Upper lobe of left lung (tissue), 6 donors: ENCODE data around the gene DNAJC12. TPM values are rescaled to one million over a fixed set of nuclear protein-coding genes. Genes with fewer than 3 reads are reported as not detected.

ENCODE experiments used
- ATAC-seq, 2 donors: fragments of 200-7000 bp; cut with Tn5 transposase; one replicate each; pipeline ENCODE4 v1.9.1; 2022; ENCODE audit warnings: mild to moderate bottlenecking in 2 of 2, moderate library complexity in 2 of 2; ENCODE audit not compliant: low FRiP score in 2 of 2
- DNase-seq, 2 donors: peaks; one replicate each; pipeline ENCODE4 v3.0.0-alpha.2; 2019 to 2020
- H3K27ac ChIP-seq, 4 donors: fragments of 200-600 bp; sonication (generic); one replicate each; pipeline ENCODE4 v1.5.1; 2016 to 2019
- H3K27me3 ChIP-seq, 4 donors: fragments of 200-600 bp; sonication (generic); one replicate each; pipeline ENCODE4 v1.5.1; 2017 to 2019
- H3K36me3 ChIP-seq, 4 donors: fragments of 200-600 bp; sonication (generic); one replicate each; pipeline ENCODE4 v1.5.1; 2016 to 2019
- H3K4me1 ChIP-seq, 4 donors: fragments of 200-600 bp; sonication (generic); one replicate each; pipeline ENCODE4 v1.5.1; 2018 to 2019
- H3K4me3 ChIP-seq, 4 donors: fragments of 200-600 bp; sonication (generic); one replicate each; pipeline ENCODE4 v1.5.1; 2017 to 2019; ENCODE audit warnings: mild to moderate bottlenecking in 2 of 4, moderate library complexity in 1 of 4
- H3K9me3 ChIP-seq, 4 donors: fragments of 200-600 bp; sonication (generic); one replicate each; pipeline ENCODE4 v1.5.1; 2018 to 2019
- CTCF ChIP-seq, 6 experiments: fragments of 450-650 bp in 4 of 6; fragments of 200-600 bp in 2 of 6; sonication (generic) in 2 of 6; IDR thresholded peaks; one replicate each; pipeline ENCODE4 v1.5.1; 2016 to 2019; ENCODE audit warnings: antibody characterized with exemption in 6 of 6
- EP300 ChIP-seq, 4 donors: sonication (generic); formaldehyde crosslinking; IDR thresholded peaks; one replicate each; pipeline ENCODE4 v1.5.1; 2017; ENCODE audit warnings: antibody characterized with exemption in 4 of 4, control low read depth in 2 of 4
- POLR2A ChIP-seq, 4 donors: fragments of 450-650 bp; IDR thresholded peaks; one replicate each; pipeline ENCODE4 v1.5.1; 2016 to 2017; ENCODE audit warnings: antibody characterized with exemption in 4 of 4, mild to moderate bottlenecking in 2 of 4
- POLR2AphosphoS5 ChIP-seq, 2 donors: sonication (generic); formaldehyde crosslinking; IDR thresholded peaks; one replicate each; pipeline ENCODE4 v1.5.1; 2017; ENCODE audit warnings: antibody characterized with exemption in 2 of 2
- WGBS, 2 donors: methylation state at CpG; one replicate each; pipeline ENCODE4 v1.1.5; 2017 to 2018; 5-methylcytosine and 5-hydroxymethylcytosine counted together
- total RNA-seq, 6 donors: library from RNA; depleted of rRNA in 4 of 6; stranded (reverse); fragments of >200 nt in 4 of 6; gene quantifications; one replicate each; pipeline versions ENCODE4 v1.1.0 to v1.2.1, GENCODE V29; 2016 to 2021
- donor health status: DM: no; HTN: no; CAD: no; lungs with moderate emphysema.
- donor health status: DM: no; HTN: yes; CAD: no; lungs with severe emphysema.

The DNAJC12 gene
- total RNA-seq, 6 donors from 2014 or later = 0.60 to 2.7 (median 1.8) TPM; not detected in 1

- WGBS, 2 donors = 62 to 64% methylated on average over 10 of the region's 10 CpGs
- DNase-seq (no peak), ATAC-seq (no peak)
- no peaks in the 10 kb centered on the region for H3K36me3 ChIP-seq
- H3K27me3 ChIP-seq = no peaks in the 10 kb centered on the region
- no peak overlapping the region for H3K27ac ChIP-seq
- H3K4me1 ChIP-seq = no peaks in the 10 kb centered on the region
- no peaks in the 10 kb centered on the region for H3K9me3 ChIP-seq
- TF ChIP-seq EP300 (IDR thresholded peaks at IDR 0.05) (no peak), POLR2A (IDR thresholded peaks at IDR 0.05) (no peak), CTCF (IDR thresholded peaks at IDR 0.05) (no peak), POLR2AphosphoS5 (IDR thresholded peaks at IDR 0.05) (no peak)
- H3K4me3 ChIP-seq = no peak overlapping the region
These were observed 35.0 kb downstream of the DNAJC12 start for GRCh38 chr10:67802767-67803538.

DNA sequence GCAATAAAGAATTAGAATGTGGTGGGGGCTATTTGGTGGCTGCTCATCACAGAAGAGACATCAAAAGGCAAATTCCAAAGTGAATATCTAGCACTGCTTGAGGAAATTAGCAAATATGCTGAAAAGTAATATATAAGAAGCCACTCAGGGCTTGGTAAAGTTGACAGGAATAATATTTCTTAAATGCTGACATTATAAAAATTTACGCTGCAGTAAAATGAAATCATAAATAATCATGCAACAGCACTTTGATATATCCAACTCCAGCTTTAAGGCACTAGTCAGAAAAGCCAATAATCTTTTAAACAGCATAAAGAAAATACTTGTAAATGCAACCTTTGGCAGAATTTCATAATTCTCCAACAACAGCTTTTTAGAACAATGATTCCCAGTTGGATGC is 36.9 kb downstream of the DNAJC12 start:
- H3K9me3 ChIP-seq = no peaks in the 10 kb centered on the region
- TF ChIP-seq CTCF (IDR thresholded peaks at IDR 0.05) (no peak), EP300 (IDR thresholded peaks at IDR 0.05) (no peak), POLR2A (IDR thresholded peaks at IDR 0.05) (no peak), POLR2AphosphoS5 (IDR thresholded peaks at IDR 0.05) (no peak)
- DNase-seq = no peak
- no peaks in the 10 kb centered on the region for H3K27me3 ChIP-seq
- no peak overlapping the region for H3K4me3 ChIP-seq
- H3K4me1 ChIP-seq = no peaks in the 10 kb centered on the region
- no peak for ATAC-seq
- no peaks in the 10 kb centered on the region for H3K36me3 ChIP-seq
- 86 to 87% methylated on average over 1 of the region's 1 CpG for WGBS, 2 donors
- no peak overlapping the region for H3K27ac ChIP-seq

GRCh38 chr10:67794909-67795460 is 43.0 kb downstream of the DNAJC12 start:
- no peak for TF ChIP-seq EP300 (IDR thresholded peaks at IDR 0.05)
- TF ChIP-seq POLR2AphosphoS5 (IDR thresholded peaks at IDR 0.05) = no peak
- no peak for TF ChIP-seq CTCF (IDR thresholded peaks at IDR 0.05)
- TF ChIP-seq POLR2A (IDR thresholded peaks at IDR 0.05) = no peak
- no peak for DNase-seq
- Histone ChIP-seq H3K4me1 (peaks cover 0 to 4% (median 0%) of the 10 kb centered on the region in 4 donors), H3K9me3 (no peaks in the 10 kb centered on the region), H3K27me3 (no peaks in the 10 kb centered on the region), H3K4me3 (no peak overlapping the region), H3K27ac (no peak overlapping the region), H3K36me3 (no peaks in the 10 kb centered on the region)
- WGBS, 2 donors = 52 to 95% methylated on average over 3 of the region's 3 CpGs
- no peak for ATAC-seq

DNA sequence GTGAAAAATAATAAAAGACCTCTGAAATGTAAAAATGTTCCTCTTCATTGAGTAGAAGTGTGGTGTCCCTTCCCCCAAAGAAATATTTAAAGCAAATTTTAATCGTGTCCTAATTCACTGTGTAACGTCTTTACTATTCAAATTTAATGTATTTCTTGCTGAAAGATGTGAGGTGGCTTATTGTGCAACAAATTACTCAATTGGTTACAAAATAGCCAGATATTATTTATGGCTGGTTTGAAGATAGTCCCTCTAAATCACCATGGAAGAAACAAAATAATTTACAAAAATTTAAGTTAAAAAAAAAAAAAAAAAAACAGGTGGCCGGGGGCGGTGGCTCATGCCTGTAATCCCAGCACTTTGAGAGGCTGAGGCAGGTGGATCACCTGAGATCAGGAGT is 43.7 kb downstream of the DNAJC12 start:
- DNase-seq = no peak
- no peaks in the 10 kb centered on the region for H3K27me3 ChIP-seq
- H3K27ac ChIP-seq = no peak overlapping the region
- peaks cover 0 to 4% (median 0%) of the 10 kb centered on the region in 4 donors for H3K4me1 ChIP-seq
- H3K4me3 ChIP-seq = no peak overlapping the region
- H3K36me3 ChIP-seq = no peaks in the 10 kb centered on the region
- H3K9me3 ChIP-seq = no peaks in the 10 kb centered on the region
- no peak for ATAC-seq
- WGBS, 2 donors = 76 to 78% methylated on average over 4 of the region's 4 CpGs
- TF ChIP-seq POLR2AphosphoS5 (IDR thresholded peaks at IDR 0.05) (no peak), EP300 (IDR thresholded peaks at IDR 0.05) (no peak), POLR2A (IDR thresholded peaks at IDR 0.05) (no peak), CTCF (IDR thresholded peaks at IDR 0.05) (no peak)
